ENCODE measurements around the gene PRSS2. TPM values are rescaled to one million over a fixed set of nuclear protein-coding genes. Genes with fewer than 3 reads are reported as not detected.
"Not testable (repeated sequence)": the region's sequence is repeated elsewhere in the genome, so short reads cannot be mapped to it uniquely, and the experiment has no call there.

Gene PRSS2
- total RNA-seq, 2 experiments from 2014 or later = not detected

- DNase-seq (no peak), ATAC-seq (ENCODE audit: poor library complexity) (no peak)
- Histone ChIP-seq H3K4me1 (ENCODE audit: insufficient read depth, low read length) (no peaks in the 10 kb centered on the region), H3K36me3 (ENCODE audit: insufficient read depth, low read length) (no peaks in the 10 kb centered on the region), H3K27ac (ENCODE audit: low read depth in 1 of 2, low read length in 2 of 2) (no peak overlapping the region), H3K27me3 (ENCODE audit: control insufficient read depth in 1 of 2, insufficient read depth in 2 of 2, low read length in 2 of 2) (no peaks in the 10 kb centered on the region), H3K4me3 (ENCODE audit: low read length) (no peak overlapping the region), H3K9me3 (ENCODE audit: control insufficient read depth in 1 of 2, insufficient read depth in 1 of 2, low read length in 2 of 2) (no peaks in the 10 kb centered on the region)
- TF ChIP-seq CTCF (IDR thresholded peaks at IDR 0.05) = no peak
- intact Hi-C loops (cut with DNase I, micrococcal nuclease) = no loop called here
- CTCF ChIA-PET = no interaction called here
- no peak overlapping the region for H3K4me3 Mint-ChIP-seq
- no peak overlapping the region for H3K27ac Mint-ChIP-seq
- POLR2A ChIA-PET = no interaction called here
- H3K4me1 Mint-ChIP-seq (ENCODE audit: low read depth) = no peaks in the 10 kb centered on the region
- no peaks in the 10 kb centered on the region for H3K9me3 Mint-ChIP-seq
- no peaks in the 10 kb centered on the region for H3K27me3 Mint-ChIP-seq
- no peaks in the 10 kb centered on the region for H3K36me3 Mint-ChIP-seq (ENCODE audit: low read depth)
Observed at GRCh38 chr7:142752376-142753225, 18.2 kb upstream of the PRSS2 start.

GRCh38 chr7:142753366-142753765, 17.4 kb upstream of the PRSS2 start:
- Histone ChIP-seq H3K27ac (ENCODE audit: low read depth in 1 of 2, low read length in 2 of 2) (no peak overlapping the region), H3K36me3 (ENCODE audit: insufficient read depth, low read length) (no peaks in the 10 kb centered on the region), H3K4me3 (ENCODE audit: low read length) (no peak overlapping the region), H3K9me3 (ENCODE audit: control insufficient read depth in 1 of 2, insufficient read depth in 1 of 2, low read length in 2 of 2) (no peaks in the 10 kb centered on the region), H3K4me1 (ENCODE audit: insufficient read depth, low read length) (no peaks in the 10 kb centered on the region), H3K27me3 (ENCODE audit: control insufficient read depth in 1 of 2, insufficient read depth in 2 of 2, low read length in 2 of 2) (no peaks in the 10 kb centered on the region)
- no peaks in the 10 kb centered on the region for H3K36me3 Mint-ChIP-seq (ENCODE audit: low read depth)
- POLR2A ChIA-PET = no interaction called here
- intact Hi-C loops (cut with DNase I, micrococcal nuclease) = no loop called here
- ATAC-seq (ENCODE audit: poor library complexity) (no peak), DNase-seq (no peak)
- no peaks in the 10 kb centered on the region for H3K27me3 Mint-ChIP-seq
- no peak overlapping the region for H3K27ac Mint-ChIP-seq
- H3K4me1 Mint-ChIP-seq (ENCODE audit: low read depth) = no peaks in the 10 kb centered on the region
- TF ChIP-seq CTCF (IDR thresholded peaks at IDR 0.05) = no peak
- H3K9me3 Mint-ChIP-seq = no peaks in the 10 kb centered on the region
- CTCF ChIA-PET = no interaction called here
- no peak overlapping the region for H3K4me3 Mint-ChIP-seq

GRCh38 chr7:142753925-142754491, 16.8 kb upstream of the PRSS2 start:
- CTCF ChIA-PET; H3K4me1 Mint-ChIP-seq (ENCODE audit: low read depth); DNase-seq; H3K27ac ChIP-seq (ENCODE audit: low read depth in 1 of 2, low read length in 2 of 2); POLR2A ChIA-PET; H3K27me3 ChIP-seq (ENCODE audit: control insufficient read depth in 1 of 2, insufficient read depth in 2 of 2, low read length in 2 of 2); H3K4me1 ChIP-seq (ENCODE audit: insufficient read depth, low read length); H3K36me3 Mint-ChIP-seq (ENCODE audit: low read depth); H3K27me3 Mint-ChIP-seq; H3K9me3 ChIP-seq (ENCODE audit: control insufficient read depth in 1 of 2, insufficient read depth in 1 of 2, low read length in 2 of 2); ATAC-seq (ENCODE audit: poor library complexity); H3K27ac Mint-ChIP-seq; H3K36me3 ChIP-seq (ENCODE audit: insufficient read depth, low read length); H3K4me3 ChIP-seq (ENCODE audit: low read length); H3K9me3 Mint-ChIP-seq; H3K4me3 Mint-ChIP-seq: not testable (repeated sequence)
- intact Hi-C loops (cut with DNase I, micrococcal nuclease) = loop anchor here in 1 of 2 experiments (2.0 kb wide), 1 partner anchor 17 kb away; the partner anchor contains the start of gene PRSS2
